Sigmoid colon (tissue), 7 donors: Measurements from ENCODE around the gene DSCAML1. TPM values are rescaled to one million over a fixed set of nuclear protein-coding genes. Genes with fewer than 3 reads are reported as not detected.
A peak's percentile ranks its signal among the peaks of the same experiment; 100 is the strongest.

ENCODE experiments used
- DNase-seq: peaks from one replicate; pipeline ENCODE4 v3.0.0-alpha.2; 2019
- H3K27ac ChIP-seq, 4 donors: fragments of 200-600 bp; sonication (generic); one replicate each; pipeline ENCODE4 v1.5.1; 2016 to 2019; ENCODE audit warnings: mild to moderate bottlenecking in 1 of 4
- H3K27me3 ChIP-seq, 3 donors: fragments of 200-600 bp; sonication (generic); one replicate each; pipeline ENCODE4 v1.5.1; 2019; ENCODE audit warnings: mild to moderate bottlenecking in 1 of 3
- H3K36me3 ChIP-seq, 4 donors: fragments of 200-600 bp; sonication (generic); one replicate each; pipeline ENCODE4 v1.5.1; 2016 to 2019
- H3K4me1 ChIP-seq, 4 donors: fragments of 200-600 bp; sonication (generic); one replicate each; pipeline ENCODE4 v1.5.1; 2017 to 2019
- H3K4me3 ChIP-seq, 4 donors: fragments of 200-600 bp; sonication (generic); one replicate each; pipeline ENCODE4 v1.5.1; 2017 to 2019; ENCODE audit warnings: mild to moderate bottlenecking in 2 of 4, moderate library complexity in 1 of 4
- H3K9me3 ChIP-seq, 4 donors: fragments of 200-600 bp in 3 of 4; sonication (generic) in 3 of 4; one replicate each; pipeline versions ENCODE4 v1.5.1 to v1.6.1; 2013 to 2019
- CTCF ChIP-seq, 4 experiments: fragments of 450-650 bp in 3 of 4; fragments of 200-600 bp in 1 of 4; IDR thresholded peaks; one replicate each; pipeline ENCODE4 v1.5.1; 2016 to 2019; ENCODE audit warnings: antibody characterized with exemption in 4 of 4, mild to moderate bottlenecking in 3 of 4, moderate library complexity in 2 of 4
- EP300 ChIP-seq, 4 donors: sonication (generic); formaldehyde crosslinking; IDR thresholded peaks; one replicate each; pipeline ENCODE4 v1.6.1; 2017; ENCODE audit warnings: antibody characterized with exemption in 4 of 4
- POLR2A ChIP-seq, 2 donors: fragments of 450-650 bp; IDR thresholded peaks; one replicate each; pipeline ENCODE4 v1.6.1; 2016; ENCODE audit warnings: antibody characterized with exemption in 2 of 2, mild to moderate bottlenecking in 2 of 2, moderate library complexity in 2 of 2
- POLR2AphosphoS5 ChIP-seq, 4 donors: sonication (generic); formaldehyde crosslinking; IDR thresholded peaks; one replicate each; pipeline ENCODE4 v1.6.1; 2017; ENCODE audit warnings: antibody characterized with exemption in 4 of 4
- WGBS, 2 donors: extraction: QIAGEN DNeasy Blood & Tissue Kit; methylation state at CpG; one replicate each; pipeline ENCODE4 v1.1.7; 2013; 5-methylcytosine and 5-hydroxymethylcytosine counted together
- intact Hi-C: fragments of 100-400 bp; cut with DNase I; formaldehyde crosslinking; loops from one replicate; pipeline ENCODE4 v1.15.1; 2023
- polyA plus RNA-seq, 3 donors: library from polyadenylated mRNA; stranded (reverse); fragments of 200-250 nt; gene quantifications; one replicate each; pipeline ENCODE4 v1.2.3, GENCODE V29; 2013
- total RNA-seq, 4 donors: library from RNA; depleted of rRNA; stranded (reverse); fragments of >200 nt; gene quantifications; one replicate each; pipeline ENCODE4 v1.1.0, GENCODE V29; 2016
- donor health status: healthy with polysubstance abuse.
- donor health status: Bipolar disorder and iron deficiency.
- donor health status: healthy.

The DSCAML1 gene
- total and polyA plus RNA-seq, 7 donors, result under 0.01 to 7.5 (median 1.2) TPM

- 83 to 86% methylated on average over 16 of the region's 16 CpGs for WGBS, 2 donors
- no peak overlapping the region for H3K27ac ChIP-seq
- peak; percentile 26 for DNase-seq
Measured at GRCh38 chr11:117591316-117592039, 205.5 kb downstream of the DSCAML1 start.

GRCh38 chr11:117589063-117589462 lies 208.0 kb downstream of the DSCAML1 start:
- H3K4me1 ChIP-seq, result no peaks in the 10 kb centered on the region
- no peaks in the 10 kb centered on the region for H3K36me3 ChIP-seq
- H3K9me3 ChIP-seq, result no peaks in the 10 kb centered on the region
- peak; percentile 40 for DNase-seq
- no peak overlapping the region for H3K4me3 ChIP-seq
- 79 to 85% methylated on average over 11 of the region's 11 CpGs for WGBS, 2 donors
- no peaks in the 10 kb centered on the region for H3K27me3 ChIP-seq
- no peak overlapping the region for H3K27ac ChIP-seq
- TF ChIP-seq POLR2A (IDR thresholded peaks at IDR 0.05), result no peak
- no peak for TF ChIP-seq EP300 (IDR thresholded peaks at IDR 0.05)
- no peak for TF ChIP-seq CTCF (IDR thresholded peaks at IDR 0.05)
- no peak for TF ChIP-seq POLR2AphosphoS5 (IDR thresholded peaks at IDR 0.05)
- intact Hi-C loops, result no loop called here

More at GRCh38 chr11:117591316-117592039, 205.5 kb downstream of the DSCAML1 start:
- TF ChIP-seq POLR2AphosphoS5 (IDR thresholded peaks at IDR 0.05), result no peak
- no peak for TF ChIP-seq EP300 (IDR thresholded peaks at IDR 0.05)
- no peaks in the 10 kb centered on the region for H3K27me3 ChIP-seq
- no peaks in the 10 kb centered on the region for H3K4me1 ChIP-seq
- H3K36me3 ChIP-seq, result no peaks in the 10 kb centered on the region
- H3K4me3 ChIP-seq, result no peak overlapping the region
- H3K9me3 ChIP-seq, result no peaks in the 10 kb centered on the region
- intact Hi-C loops, result no loop called here

- intact Hi-C loops, result no loop called here
- 79 to 81% methylated on average over 14 of the region's 14 CpGs for WGBS, 2 donors
- no peaks in the 10 kb centered on the region for H3K27me3 ChIP-seq
- TF ChIP-seq EP300 (IDR thresholded peaks at IDR 0.05) (no peak), POLR2AphosphoS5 (IDR thresholded peaks at IDR 0.05) (no peak), POLR2A (IDR thresholded peaks at IDR 0.05) (no peak), CTCF (IDR thresholded peaks at IDR 0.05) (no peak)
- H3K9me3 ChIP-seq, result no peaks in the 10 kb centered on the region
- no peak overlapping the region for H3K27ac ChIP-seq
- H3K4me3 ChIP-seq, result no peak overlapping the region
- peak; percentile 35 for DNase-seq
- H3K4me1 ChIP-seq, result no peaks in the 10 kb centered on the region
- no peaks in the 10 kb centered on the region for H3K36me3 ChIP-seq
Measured at GRCh38 chr11:117588166-117588810, 208.7 kb downstream of the DSCAML1 start.

- H3K27me3 ChIP-seq, result no peaks in the 10 kb centered on the region
- no peaks in the 10 kb centered on the region for H3K36me3 ChIP-seq
- 94% methylated on average over 6 of the region's 6 CpGs for WGBS, 2 donors
- H3K9me3 ChIP-seq, result no peaks in the 10 kb centered on the region
- no peak overlapping the region for H3K27ac ChIP-seq
- peak; percentile 43 for DNase-seq
- no peaks in the 10 kb centered on the region for H3K4me1 ChIP-seq
- intact Hi-C loops, result no loop called here
- TF ChIP-seq CTCF (IDR thresholded peaks at IDR 0.05) (no peak), POLR2A (IDR thresholded peaks at IDR 0.05) (no peak), EP300 (IDR thresholded peaks at IDR 0.05) (no peak), POLR2AphosphoS5 (IDR thresholded peaks at IDR 0.05) (no peak)
- H3K4me3 ChIP-seq, result no peak overlapping the region
Measured at GRCh38 chr11:117587416-117587815, 209.6 kb downstream of the DSCAML1 start.

GRCh38 chr11:117586392-117586791 lies 210.6 kb downstream of the DSCAML1 start:
- Histone ChIP-seq H3K4me1 (no peaks in the 10 kb centered on the region), H3K27me3 (no peaks in the 10 kb centered on the region), H3K36me3 (no peaks in the 10 kb centered on the region), H3K27ac (no peak overlapping the region), H3K9me3 (no peaks in the 10 kb centered on the region), H3K4me3 (no peak overlapping the region)
- peak; percentile 18 for DNase-seq
- TF ChIP-seq CTCF (IDR thresholded peaks at IDR 0.05), result no peak
- no peak for TF ChIP-seq POLR2A (IDR thresholded peaks at IDR 0.05)
- TF ChIP-seq POLR2AphosphoS5 (IDR thresholded peaks at IDR 0.05), result no peak
- no peak for TF ChIP-seq EP300 (IDR thresholded peaks at IDR 0.05)
- intact Hi-C loops, result no loop called here
- 81 to 86% methylated on average over 5 of the region's 5 CpGs for WGBS, 2 donors
